ENCODE measurements around the gene HADHB.
"Not testable (repeated sequence)": the region's sequence is repeated elsewhere in the genome, so short reads cannot be mapped to it uniquely, and the experiment has no call there.

The HADHB gene

DNA sequence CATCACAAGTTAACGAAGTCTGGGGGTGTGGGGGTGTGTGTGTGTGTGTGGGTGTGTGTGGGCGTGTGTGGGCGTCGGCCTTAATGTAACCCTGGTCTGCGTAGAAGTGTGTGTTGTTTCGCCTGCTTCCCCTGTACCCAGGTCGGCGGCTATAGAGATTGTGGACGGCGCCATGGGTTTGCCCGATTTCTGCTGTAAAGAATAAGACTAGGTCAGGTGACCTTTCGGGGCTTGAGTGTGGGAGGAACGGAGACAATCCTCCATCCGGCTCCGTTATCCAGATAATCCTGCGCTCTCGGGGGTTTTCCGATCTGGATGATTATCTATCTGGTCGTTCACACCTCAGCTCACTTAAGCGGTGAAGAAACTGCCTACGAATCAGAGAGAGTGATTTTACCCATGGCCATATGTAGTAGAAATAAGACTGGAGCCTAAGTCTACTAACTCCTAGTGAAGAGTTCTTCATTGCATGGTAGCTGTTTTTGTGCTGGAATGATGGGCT, 543 bp downstream of the HADHB start:
- peak; percentile 15 for DNase-seq

DNA sequence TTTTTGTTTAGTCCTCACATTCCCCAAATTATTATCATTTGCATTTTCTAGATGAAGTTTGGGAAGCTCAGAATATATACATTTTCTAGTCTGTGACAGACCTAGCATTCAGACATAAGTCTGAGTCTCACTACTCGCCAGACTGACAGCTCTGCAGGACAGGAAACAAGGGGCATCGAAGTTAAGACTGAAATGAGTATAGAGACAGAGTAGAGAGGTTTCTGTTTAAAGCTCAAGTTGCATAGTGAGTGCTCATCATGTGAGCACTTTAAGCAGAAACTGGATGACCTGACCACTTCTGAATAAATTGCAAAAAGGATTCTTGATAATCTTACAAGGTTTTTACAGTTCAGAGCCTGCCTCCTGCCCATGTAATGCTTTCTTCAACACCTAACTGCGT, 1.1 kb downstream of the HADHB start:
- DNase-seq: peak; percentile 3

DNA sequence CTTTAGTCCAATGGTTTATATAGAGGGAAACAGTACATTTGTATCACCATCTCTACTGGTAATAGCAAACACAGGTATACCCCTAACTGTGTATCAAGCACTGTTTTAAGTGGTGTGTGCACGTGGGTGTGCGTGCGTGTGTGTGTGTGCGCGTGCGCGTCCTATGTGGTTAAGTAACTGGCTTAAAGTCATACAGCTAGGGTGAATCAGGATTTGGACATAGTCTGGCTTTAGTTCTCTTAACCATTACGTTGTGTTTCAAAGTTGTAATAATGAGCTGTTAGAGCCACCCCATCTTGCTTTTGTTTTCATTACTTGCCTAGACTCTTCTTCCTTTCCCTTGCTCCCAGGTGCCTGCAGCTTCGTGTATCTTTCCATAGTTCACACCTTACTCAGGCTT, 2.1 kb downstream of the HADHB start:
- DNase-seq: no peak

DNA sequence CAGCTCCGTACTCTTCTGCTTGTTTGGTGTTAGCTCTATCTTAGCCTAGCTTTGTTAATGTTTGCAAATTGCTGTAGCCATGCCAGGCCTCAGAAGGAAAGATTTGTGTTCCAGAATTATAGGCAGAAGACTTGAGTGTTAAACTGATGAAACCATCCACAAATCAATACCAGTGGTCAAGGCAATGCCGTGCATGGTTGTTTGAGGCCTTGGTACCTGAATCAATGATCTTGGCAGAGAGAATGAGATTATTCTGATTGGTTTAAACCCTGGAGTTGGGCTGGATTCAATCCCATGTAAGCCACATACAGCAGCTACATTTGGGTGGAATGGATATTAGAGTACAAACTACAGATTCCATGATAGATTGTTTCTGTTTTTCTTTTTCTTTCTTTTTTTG, 4.9 kb downstream of the HADHB start:
- no peak for DNase-seq

DNA sequence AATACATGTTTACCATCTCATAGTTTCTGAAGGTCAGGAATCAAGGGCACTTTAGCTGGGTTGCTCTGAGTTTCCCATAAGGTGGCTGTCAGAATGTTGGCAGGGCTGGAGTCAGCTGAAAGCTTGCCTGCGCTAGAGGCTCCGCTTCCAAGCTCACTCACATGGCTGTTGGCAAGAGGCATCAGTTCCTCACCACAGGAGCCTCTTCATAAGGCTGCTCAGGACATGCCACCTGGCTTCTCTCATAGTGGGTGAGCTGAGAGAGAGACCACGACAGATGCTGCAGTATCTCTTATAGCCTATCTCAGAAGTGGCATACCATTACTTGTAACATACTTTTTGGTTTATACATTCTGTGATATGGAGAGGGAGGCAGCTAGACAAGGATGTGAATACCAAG, 7.2 kb downstream of the HADHB start:
- DNase-seq: no peak

DNA sequence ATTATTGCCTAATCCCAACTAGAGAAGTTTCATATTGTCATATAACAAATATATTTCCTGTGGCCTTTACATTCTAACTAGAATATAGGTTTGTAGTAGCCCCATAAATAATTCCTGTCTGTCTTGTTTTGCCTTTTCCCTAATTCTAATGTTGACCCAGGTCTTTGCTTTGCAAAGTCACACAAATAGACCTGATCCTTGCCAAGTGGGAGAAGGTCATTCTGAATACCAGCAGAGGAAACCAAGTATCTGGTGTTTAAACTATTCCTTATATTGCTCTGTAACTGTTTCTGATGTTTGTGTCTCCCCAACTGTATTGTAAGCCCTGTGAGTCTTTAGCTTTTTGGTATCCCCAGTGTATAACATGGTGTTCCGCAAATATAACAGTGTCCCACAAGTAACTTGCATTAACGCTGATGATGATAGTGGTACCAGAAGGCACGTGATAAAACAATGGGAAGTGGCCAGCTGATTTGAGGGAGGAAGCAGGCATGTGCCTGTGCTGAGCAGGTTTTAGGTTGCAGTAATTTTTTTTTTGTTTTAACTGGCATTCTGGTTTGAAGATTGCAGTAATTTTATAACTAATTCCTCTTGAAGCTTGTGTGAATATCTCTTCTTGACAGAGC, 11.1 kb downstream of the HADHB start:
- no peak for DNase-seq

DNA sequence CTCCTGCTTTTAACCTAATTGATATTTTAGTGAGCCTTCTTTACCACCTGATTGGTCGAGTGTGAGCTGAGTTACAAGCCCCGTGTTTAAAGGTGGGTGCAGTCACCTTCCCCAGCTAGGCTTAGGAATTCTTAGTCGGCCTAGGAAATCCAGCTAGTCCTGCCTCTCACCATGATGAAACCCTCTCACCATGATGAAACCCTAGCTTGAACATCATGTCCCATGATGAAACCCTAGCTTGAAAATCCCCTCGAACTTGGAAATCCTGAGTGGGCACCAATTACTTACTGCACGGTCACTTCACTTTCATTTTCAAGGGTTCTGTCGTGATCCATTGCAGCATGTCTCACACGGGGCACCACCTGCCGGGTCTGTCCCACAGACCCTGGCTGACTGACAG, 14.1 kb downstream of the HADHB start:
- not testable (repeated sequence) for DNase-seq

DNA sequence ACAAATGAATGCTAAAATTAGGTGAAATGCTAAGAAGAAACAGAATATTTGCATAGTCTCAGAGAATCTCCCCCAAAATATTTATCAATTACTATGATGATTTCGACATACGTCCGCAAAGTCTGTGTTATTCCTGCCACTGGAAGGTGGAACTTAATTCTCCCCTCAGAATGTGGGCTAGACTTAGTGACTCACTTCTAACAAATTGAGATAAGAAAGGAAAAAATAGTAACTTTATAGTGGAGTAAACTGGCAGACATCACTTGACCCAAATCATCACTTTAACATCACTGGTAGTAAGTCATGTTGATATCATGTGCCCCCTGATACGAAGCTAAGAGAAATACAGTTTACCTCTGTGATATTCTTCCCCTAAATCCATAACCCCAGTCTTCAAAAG, 23.5 kb downstream of the HADHB start:
- peak; percentile 11 for DNase-seq

DNA sequence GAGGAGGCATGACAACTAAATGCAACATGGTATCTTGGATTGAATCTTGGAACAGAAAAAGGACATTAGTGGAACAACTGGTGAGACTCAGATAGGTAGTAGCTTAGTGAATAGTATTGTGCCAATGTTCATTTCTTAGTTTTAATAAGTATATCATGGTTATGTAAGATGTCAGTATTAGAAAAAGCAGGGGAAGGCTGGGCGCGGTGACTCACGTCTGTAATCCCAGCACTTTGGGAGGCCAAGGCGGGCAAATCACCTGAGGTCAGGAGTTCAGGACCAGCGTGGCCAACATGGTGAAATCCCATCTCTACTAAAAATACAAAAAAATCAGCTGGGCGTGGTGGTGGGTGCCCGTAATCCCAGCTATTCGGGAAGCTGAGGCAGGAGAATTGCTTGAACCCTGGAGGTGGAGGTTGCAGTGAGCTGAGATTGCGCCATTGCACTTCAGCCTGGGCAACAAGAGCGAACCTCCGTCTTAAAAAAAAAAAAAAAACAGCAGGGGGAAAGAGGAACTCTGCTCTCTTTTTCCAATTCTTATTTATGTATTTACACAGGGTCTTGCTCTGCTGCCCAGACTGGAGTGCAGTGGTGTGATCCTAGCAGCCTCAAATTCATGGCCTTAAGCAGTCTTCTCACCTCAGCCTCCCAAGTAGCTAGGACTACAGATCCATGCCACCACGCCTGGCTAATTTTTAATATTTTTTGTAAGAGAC, 24.1 kb downstream of the HADHB start:
- not testable (repeated sequence) for DNase-seq

DNA sequence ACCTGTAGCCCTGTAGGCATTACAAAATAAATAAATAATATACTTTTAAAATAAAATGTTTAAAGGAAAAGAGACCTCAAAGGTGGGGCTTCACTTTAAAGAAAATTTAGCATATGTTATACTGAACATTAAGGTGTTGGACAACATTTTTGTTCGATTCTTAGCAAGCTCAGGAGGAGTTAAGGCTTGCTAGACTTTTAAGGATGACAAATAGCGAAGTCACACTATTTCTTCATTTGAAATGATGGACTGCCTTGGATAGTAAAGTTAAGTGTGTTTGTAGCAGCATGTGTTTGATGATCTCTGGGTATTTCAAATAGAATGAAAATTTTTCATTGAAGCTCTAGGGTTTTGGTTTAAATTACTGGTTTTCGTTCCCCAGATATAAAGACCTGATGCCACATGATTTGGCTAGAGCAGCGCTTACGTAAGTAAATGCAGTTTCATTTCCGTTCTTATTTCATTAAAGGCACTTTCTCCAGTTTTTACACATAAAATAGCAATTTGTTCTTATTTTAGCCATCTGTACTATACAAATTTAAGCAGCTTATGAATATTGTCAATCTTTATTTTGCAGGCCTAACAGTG, 24.9 kb downstream of the HADHB start:
- no peak for DNase-seq

DNA sequence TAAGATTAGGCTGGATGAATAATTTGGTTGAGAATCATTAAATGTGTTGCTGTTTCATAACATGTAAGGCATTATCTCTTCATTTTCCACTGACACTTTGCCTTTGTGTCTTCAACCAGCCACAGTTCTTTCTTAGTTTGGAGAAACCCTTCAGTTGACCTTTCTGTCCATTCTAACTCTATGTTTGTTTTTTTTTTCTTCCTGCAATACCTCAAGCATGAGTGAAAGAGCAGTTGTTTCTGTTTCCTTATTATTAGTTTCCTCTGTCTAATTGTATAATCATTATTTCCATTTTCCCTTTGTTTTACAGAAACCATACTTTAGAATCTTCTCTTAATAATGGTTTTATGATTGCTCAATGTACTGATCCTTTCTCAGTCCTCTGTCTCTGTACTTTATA, 25.6 kb downstream of the HADHB start:
- DNase-seq: no peak

DNA sequence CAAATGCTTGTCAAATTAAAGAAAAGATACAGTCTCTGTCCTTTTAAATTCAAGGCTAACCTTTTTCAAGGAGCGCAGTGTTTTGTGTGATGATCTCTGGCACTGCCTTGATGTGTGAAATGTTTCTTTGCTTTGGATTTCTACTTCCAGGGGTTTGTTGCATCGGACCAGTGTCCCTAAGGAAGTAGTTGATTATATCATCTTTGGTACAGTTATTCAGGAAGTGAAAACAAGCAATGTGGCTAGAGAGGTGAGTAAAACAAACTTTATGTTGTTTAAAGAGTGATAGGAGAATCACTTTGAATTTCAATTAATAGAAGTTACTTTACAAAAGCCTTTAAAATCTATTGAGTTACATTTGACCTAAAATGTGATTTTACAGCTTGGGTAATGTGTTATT, 28.8 kb downstream of the HADHB start:
- DNase-seq: peak; percentile 32

DNA sequence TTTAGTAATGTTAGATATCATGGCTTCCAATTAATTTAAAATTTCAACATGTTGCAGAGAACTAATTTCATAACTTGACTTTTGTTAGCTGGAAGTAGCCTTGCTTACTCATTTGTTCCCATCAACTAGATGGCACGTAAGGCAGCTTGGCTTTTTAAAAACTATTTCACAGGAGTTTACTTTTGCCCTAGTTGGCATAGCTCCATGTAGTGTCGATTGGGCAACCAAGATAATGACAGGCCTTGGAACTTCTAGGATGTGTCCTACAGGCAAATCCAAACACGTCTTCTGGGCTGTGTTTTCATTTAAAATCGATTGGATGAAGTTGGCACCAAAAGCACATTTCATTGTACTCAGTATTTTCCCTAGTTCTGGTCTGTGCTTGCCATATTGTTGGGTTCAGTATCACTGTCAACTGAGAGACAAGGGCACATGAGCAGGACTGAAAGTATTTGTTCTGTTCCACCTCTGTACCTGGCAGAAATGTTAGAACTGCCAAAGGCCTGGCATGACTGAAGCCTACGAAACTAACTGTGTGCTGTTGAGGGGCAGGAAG, 29.4 kb downstream of the HADHB start:
- peak; percentile 49 for DNase-seq

DNA sequence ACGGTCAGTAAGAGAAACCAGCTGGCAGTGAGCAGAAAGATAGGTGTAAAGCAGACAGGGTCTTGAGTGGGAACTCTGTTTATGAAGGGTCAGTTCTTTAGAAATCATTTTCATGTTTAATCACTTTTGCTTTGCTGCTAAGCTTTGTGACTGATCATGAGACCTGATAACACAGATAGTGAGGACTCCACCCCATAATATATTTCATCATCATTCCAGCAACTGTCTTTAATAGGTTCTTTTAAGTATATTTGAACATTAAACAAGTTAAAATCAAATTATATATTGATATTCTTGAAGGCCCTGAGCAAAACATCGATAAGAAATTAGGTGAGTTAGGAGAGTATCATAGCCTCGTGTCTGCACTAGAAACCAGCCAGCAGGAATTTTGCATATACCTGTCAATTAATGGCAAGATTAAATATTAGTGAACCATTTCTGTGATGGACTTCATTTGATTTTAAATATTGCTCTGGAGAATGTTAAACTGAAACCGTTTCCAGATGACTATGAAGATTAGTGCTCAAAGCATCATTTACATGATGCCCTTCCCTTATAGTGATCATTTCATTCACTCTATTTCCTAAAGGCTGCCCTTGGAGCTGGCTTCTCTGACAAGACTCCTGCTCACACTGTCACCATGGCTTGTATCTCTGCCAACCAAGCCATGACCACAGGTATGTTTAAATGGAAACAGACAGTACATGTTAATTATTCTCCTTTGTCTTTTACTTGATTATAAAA, 31.9 kb downstream of the HADHB start:
- DNase-seq: no peak

DNA sequence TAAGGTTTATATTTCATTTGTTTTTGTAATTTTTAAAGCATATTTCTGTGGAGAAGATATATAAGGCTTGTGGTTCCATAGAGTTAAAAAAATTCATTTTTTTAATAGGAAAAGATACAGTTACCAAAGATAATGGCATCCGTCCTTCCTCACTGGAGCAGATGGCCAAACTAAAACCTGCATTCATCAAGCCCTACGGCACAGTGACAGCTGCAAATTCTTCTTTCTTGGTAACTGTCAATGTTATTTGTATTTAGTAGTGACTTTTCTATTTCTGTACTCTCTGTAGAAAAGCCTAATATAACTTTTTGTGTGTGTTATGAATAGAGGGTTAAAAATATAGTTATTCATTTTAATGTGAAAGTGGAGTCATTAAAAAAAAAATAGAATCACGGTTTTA, 35.1 kb downstream of the HADHB start:
- DNase-seq: no peak

DNA sequence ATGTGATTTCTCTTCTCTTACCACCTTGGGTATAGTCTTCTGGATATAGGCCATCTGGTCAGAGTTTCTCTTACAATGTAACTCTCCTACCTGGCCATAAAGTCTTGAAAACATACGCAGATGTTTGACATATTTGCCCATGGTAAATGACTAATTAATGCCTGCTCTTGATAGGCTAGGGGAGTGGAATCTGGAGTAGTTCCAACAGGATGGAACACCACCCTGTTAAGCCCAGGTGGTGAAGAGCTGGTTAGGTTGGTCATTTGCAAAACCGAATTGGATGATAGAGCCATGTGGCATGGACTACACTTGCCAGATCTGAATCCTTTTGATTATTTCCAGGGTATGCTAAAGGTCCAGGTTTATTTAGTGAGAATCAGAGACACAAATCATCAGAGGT, 36.5 kb downstream of the HADHB start:
- no peak for DNase-seq

DNA sequence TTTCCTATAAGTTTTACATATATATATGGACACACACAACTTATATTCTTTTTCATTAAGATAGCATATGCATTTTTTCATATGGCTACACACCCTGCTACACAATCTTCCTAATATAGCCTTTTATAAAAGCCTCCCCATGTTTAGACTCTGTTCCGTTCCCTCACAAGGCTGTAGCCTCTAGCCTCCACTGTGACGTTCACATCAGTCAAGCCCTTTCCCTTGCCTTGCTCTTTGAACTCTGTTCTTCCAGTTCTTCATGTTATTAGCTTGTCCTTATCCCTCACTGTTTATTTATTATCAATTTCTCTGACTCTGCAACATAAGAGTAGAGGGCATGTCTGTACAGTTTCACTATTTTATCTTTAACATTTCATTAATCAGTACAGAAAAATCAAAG, 38.9 kb downstream of the HADHB start:
- DNase-seq: no peak

DNA sequence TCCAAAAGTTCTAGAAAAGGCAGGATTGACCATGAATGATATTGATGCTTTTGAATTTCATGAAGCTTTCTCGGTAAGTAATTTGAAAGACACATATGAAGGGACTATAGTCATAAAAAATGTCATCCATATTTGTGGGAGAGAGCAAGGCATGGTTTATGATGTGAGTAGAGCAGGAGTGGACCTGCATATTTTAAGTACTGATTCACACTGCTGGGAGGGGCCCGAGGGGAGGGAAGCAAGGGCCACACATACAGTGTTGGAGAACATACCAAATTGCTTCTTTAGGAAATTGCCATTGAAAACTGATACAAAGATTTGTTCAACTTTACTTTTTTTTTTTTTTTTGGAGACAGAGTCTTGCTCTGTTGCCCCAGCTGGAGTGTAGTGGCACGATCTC, 39.4 kb downstream of the HADHB start:
- peak; percentile 70 for DNase-seq

DNA sequence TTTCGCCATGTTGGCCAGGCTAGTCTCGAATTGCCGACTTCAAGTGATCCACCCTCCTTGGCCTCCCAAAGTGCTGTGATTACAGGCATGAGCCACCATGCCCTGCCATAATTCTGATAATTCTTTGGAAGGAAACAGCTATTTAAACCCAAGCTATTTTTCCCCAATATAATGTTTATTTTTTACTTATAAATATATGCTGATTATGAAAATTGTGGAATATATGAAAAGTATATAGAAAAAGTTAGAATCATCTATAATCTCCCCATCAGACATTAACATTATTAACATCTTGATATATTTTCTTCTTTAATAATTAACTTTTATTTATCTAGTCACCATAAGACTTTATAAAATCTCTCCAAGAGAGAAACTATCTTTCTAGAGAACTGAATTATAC, 41.2 kb downstream of the HADHB start:
- no peak for DNase-seq

DNA sequence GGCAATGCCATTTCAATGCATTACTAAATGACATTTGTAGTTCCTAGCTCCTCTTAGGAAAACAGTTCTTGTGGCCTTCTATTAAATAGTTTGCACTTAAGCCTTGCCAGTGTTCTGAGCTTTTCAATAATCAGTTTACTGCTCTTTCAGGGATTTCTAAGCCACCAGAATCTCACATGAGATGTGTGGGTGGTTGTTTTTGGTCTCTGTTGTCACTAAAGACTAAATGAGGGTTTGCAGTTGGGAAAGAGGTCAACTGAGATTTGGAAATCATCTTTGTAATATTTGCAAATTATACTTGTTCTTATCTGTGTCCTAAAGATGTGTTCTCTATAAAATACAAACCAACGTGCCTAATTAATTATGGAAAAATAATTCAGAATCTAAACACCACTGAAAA, 45.3 kb downstream of the HADHB start:
- no peak for DNase-seq

DNA sequence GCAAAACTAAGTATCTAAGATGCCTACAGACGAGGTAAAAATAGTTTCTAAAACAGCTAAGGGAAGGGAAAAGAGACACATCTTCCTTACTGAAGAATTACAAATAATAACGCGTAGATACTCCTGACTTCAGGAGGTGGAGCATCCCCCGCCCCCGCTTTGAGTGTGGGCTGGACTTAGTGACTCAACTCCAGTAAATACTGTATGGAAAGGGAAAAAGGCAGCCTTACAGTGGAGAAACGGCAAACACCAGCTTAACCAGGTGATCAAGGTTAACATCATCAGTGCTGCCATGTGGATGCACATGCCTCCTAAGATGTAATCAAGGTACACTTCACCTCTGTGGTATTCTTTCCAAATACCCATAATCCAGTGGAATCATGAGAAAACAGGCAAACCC, 47.9 kb downstream of the HADHB start:
- no peak for DNase-seq

DNA sequence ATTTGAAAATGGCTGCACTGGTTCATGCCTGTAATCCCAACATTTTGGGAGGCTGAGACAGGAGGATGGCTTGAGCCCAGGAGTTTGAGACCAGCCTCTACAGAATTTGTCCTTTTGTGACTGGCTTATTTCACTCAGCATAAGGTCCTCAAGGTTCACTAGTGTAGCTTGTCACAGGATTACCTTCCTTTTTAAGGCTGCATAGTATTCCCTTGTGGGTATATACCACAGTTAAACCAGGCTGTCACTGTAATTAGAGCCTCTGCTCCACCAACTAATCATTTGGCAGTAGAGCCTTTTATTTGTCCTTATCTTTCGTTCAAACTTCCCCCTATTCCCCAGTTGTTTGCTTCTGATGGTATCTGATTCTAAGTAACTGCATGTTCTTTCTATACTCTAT, 50.8 kb downstream of the HADHB start:
- no peak for DNase-seq

DNA sequence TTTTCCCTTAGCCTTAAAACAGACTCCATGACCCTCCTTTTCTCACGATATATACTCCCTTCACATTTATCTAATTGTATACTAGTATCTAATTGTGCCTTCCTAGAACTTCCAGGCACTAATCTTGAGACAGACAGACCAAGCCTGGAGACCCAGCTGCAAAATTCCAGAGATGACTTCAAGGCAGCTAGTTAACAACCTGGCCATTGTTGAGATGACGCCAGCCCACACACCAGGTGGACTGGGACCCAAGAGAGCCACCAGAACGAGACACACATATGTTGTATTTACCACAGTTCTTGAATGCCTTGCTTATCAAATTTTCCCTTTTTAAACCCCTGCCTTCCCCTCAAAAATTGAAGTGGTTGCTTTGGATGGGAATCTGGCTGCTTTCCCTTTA, 52.3 kb downstream of the HADHB start:
- DNase-seq: no peak
